22Rv1 (cell line): ENCODE measurements around the gene RABGGTB.
"Not testable (repeated sequence)": the region's sequence is repeated elsewhere in the genome, so short reads cannot be mapped to it uniquely, and the experiment has no call there.

Experiments used
- CTCF ChIP-seq: fragments of 450-650 bp; IDR thresholded peaks from 2 replicates; pipeline ENCODE4 v1.5.1; 2017; ENCODE audit warnings: mild to moderate bottlenecking
- ZFX ChIP-seq: fragments of 450-650 bp; IDR thresholded peaks from 2 replicates; pipeline ENCODE4 v1.6.1; 2017; ENCODE audit warnings: antibody characterized with exemption, borderline replicate concordance

DNA sequence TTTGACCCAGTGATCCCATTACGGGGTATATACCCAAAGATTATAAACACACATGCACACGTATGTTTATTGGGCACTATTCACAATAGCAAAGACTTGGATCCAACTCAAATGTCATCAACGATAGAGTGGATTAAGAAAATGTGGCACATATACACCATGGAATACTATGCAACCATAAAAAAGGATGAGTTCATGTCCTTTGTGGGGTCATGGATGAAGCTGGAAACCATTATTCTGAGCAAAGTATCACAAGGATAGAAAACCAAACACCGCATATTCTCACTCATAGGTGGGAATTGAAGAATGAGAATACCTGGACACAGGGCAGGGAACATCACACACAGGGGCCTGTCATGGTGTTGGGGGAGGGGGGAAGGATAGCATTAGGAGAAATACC is 2.1 kb upstream of the RABGGTB start:
- TF ChIP-seq CTCF, ZFX: not testable (repeated sequence)
